ENCODE data around the gene PPFIA4. TPM values are rescaled to one million over a fixed set of nuclear protein-coding genes. Genes with fewer than 3 reads are reported as not detected.

PPFIA4 gene
- total and polyA plus RNA-seq, 2 donors (not counting 3 experiments of a cell fraction or from before 2014, with no cell fraction given), result 0.17 to 0.22 TPM

DNA sequence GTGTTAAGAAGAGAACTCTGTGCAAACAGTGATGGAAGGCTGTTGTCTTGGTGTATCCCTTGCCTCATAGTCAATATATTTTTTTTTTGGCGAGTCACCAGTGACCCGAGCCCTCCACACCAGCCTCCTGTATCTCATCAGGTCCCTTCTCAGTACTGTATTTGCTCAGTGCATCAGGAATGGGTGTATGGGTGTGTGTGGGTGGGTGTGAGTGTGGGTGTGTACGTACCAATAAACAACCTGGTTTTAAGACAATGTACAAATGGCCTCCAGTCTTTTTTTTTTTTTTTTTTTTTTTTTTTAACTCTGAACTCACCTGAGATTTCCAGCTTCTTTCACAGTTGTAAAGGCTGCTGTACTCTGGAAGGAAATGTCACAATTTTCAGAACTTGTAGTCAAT lies 52.2 kb downstream of the PPFIA4 start:
- Histone ChIP-seq H4K20me1 (replicated peaks; ENCODE audit: control insufficient read depth, extremely low read depth, insufficient read depth, low read length) (no peaks in the 10 kb centered on the region), H3K27ac (ENCODE audit: insufficient read depth, low read depth, low read length) (no peak overlapping the region), H3K4me3 (replicated peaks in 1 of 3; ENCODE audit: insufficient read depth in 1 of 3, low read depth in 1 of 3, low read length in 3 of 3) (no peak overlapping the region), H3K27me3 (ENCODE audit: control insufficient read depth in 2 of 2, insufficient read depth in 2 of 2, low read length in 2 of 2) (peaks cover 39 to 50% of the 10 kb centered on the region in 2 experiments), H3K79me2 (ENCODE audit: control insufficient read depth, insufficient read depth, low read length) (no peaks in the 10 kb centered on the region), H3K9ac (replicated peaks; ENCODE audit: extremely low read depth, insufficient read depth, low read length) (no peak overlapping the region), H3K9me1 (replicated peaks; ENCODE audit: control insufficient read depth, extremely low read depth, insufficient read depth, low read length) (no peaks in the 10 kb centered on the region), H3K4me1 (ENCODE audit: control insufficient read depth, extremely low read depth, insufficient read depth, low read length) (no peaks in the 10 kb centered on the region), H3K4me2 (ENCODE audit: insufficient read depth, low read length) (no peak overlapping the region), H3K9me3 (replicated peaks; ENCODE audit: control insufficient read depth, insufficient read depth, low read length) (no peaks in the 10 kb centered on the region), H3K36me3 (ENCODE audit: control insufficient read depth in 2 of 2, extremely low read depth in 1 of 2, insufficient read depth in 2 of 2, low read length in 2 of 2) (no peaks in the 10 kb centered on the region), H2AFZ (ENCODE audit: low read depth, low read length) (no peak overlapping the region)
- FAIRE-seq (no peak), DNase-seq (ENCODE audit: low read depth, low spot score) (no peak)
- dilution Hi-C loops (cut with MboI; ENCODE audit: extremely low pct_ligation_motif_present, low sequenced_read_pairs), result no loop called here
- intact Hi-C loops (cut with micrococcal nuclease), result no loop called here
- TF ChIP-seq, protein P1, sequence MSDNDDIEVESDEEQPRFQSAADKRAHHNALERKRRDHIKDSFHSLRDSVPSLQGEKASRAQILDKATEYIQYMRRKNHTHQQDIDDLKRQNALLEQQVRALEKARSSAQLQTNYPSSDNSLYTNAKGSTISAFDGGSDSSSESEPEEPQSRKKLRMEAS (IDR thresholded peaks at IDR 0.05; ENCODE audit: insufficient read depth, insufficient read length), result no peak
- no peak for TF ChIP-seq JUN (IDR thresholded peaks at IDR 0.05; ENCODE audit: borderline replicate concordance, insufficient read depth, insufficient read length, low read depth)
- TF ChIP-seq, protein P2, sequence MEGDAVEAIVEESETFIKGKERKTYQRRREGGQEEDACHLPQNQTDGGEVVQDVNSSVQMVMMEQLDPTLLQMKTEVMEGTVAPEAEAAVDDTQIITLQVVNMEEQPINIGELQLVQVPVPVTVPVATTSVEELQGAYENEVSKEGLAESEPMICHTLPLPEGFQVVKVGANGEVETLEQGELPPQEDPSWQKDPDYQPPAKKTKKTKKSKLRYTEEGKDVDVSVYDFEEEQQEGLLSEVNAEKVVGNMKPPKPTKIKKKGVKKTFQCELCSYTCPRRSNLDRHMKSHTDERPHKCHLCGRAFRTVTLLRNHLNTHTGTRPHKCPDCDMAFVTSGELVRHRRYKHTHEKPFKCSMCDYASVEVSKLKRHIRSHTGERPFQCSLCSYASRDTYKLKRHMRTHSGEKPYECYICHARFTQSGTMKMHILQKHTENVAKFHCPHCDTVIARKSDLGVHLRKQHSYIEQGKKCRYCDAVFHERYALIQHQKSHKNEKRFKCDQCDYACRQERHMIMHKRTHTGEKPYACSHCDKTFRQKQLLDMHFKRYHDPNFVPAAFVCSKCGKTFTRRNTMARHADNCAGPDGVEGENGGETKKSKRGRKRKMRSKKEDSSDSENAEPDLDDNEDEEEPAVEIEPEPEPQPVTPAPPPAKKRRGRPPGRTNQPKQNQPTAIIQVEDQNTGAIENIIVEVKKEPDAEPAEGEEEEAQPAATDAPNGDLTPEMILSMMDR (IDR thresholded peaks at IDR 0.05; ENCODE audit: extremely low read depth in 1 of 2, insufficient read depth in 1 of 2, low read depth in 1 of 2, low read length in 2 of 2), result no peak
- no peak for TF ChIP-seq EZH2 (IDR thresholded peaks at IDR 0.05; ENCODE audit: borderline replicate concordance, low read depth, low read length, severe bottlenecking)
- TF ChIP-seq MYC (IDR thresholded peaks at IDR 0.05; ENCODE audit: low read depth, low read length), result no peak
- no peak for TF ChIP-seq GATA2 (IDR thresholded peaks at IDR 0.05; ENCODE audit: insufficient read depth, insufficient read length, low read depth, low read length)
- no peak for TF ChIP-seq POLR2A (IDR thresholded peaks at IDR 0.05; ENCODE audit: low read depth, low read length)
- no peak for TF ChIP-seq FOS (IDR thresholded peaks at IDR 0.05; ENCODE audit: borderline replicate concordance, insufficient read depth, low read length)
- no peak for TF ChIP-seq POLR2AphosphoS5 (IDR thresholded peaks at IDR 0.05; ENCODE audit: insufficient read depth, low read depth, low read length)
- POLR2A ChIA-PET, result no interaction called here
- no TSS peak for BruUV-seq (replicated peaks)
- CTCF ChIA-PET, result interaction anchor here (2.3 kb wide), 1 partner anchor 39 kb away, joined by 7 read pairs; no protein-coding TSS in a partner anchor

Measured in endothelial cell of umbilical vein (primary cell).